Stimulated activated CD4-positive, alpha-beta T cell treated with anti-CD3 and anti-CD28 coated beads, Interleukin-1b, Interleukin-23, amount 100 ng/mL, for 1 hour (primary cell): ENCODE results near the gene WDR82.

ENCODE experiments used
- DNase-seq, 2 donors: peaks; one replicate each; pipeline ENCODE4 v3.0.0-alpha.2; 2020; ENCODE audit warnings: low read depth in 2 of 2

Gene WDR82

GRCh38 chr3:52308308-52308707 is 29.9 kb upstream of the WDR82 start:
- DNase-seq, result no peak

DNA sequence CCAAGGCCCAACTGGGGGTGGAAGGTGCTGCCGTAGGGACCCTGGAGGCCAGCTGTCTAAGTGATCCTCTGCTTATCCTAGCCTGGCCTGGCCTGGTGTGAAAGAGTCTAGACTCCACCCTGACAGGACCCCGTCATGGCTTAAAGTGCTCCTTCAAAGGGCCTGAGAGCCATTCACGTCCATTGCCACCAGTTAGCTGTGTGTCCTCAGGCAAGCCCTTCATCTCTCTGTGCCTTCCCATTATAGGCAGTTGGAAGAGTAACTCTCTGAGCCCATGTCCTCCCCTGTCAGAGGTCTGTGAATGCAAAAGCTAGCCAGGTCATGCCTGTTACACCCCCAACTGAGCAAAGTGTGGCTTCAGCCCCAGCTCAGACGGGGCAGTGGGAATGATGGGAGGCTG is 28.5 kb upstream of the WDR82 start:
- no peak for DNase-seq

- DNase-seq, result no peak
These were observed 27.5 kb upstream of the WDR82 start for GRCh38 chr3:52305926-52306325.

DNA sequence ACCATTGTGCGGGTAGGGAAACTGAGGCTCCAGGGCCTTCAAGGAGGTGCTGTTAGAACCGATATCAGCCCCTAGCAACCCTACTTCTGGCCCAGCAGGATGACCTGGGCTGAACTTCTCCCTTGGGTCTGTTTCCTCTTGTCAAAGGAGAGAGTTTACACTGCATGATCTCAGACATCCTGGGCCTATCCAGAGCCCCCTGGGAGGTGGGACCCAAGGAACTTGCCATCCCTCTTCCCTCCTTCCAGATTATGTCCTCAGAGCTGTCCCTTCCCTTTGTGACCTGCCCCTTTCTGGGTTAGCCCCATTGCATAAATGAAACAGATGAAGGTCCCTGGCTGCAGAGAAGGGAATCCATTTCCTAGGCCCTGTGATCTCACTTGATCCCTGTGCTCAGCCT is 25.4 kb upstream of the WDR82 start:
- no peak for DNase-seq

DNA sequence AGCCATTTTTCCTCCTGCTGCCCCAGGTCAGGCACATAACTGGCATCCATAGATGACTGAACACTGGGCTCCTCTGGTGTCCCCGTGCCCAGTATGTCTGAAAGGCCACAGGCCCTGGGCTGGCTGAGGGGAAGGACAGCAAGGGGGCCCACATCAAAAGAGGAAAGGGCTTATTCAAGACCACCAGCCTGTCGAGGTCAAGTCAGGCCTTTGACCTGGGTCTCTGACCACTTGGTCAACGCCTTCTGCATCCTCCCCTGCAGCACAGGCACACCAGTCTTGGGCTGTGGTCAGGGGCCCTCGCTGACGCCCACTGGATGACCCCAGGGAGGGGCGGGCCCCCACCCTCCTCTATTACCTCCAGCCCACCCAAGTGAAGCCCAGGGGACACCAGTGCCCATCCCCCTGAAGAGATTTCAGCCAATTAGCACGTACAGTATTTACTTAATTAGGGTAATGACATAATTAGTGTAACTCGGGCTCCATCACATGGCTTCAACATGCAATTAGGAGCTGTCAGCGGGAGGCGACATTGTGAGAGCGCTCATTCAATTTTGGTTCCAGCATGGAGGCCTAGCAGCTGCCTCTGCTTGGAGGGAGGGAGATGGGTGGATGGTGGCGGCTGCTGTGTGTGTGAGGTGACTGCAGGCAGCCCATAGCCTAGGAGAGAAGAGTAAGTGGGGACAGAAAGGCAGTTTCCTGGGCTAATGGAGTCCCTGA is 24.1 kb upstream of the WDR82 start:
- DNase-seq, result no peak

GRCh38 chr3:52299879-52300611 is 21.6 kb upstream of the WDR82 start:
- no peak for DNase-seq

DNA sequence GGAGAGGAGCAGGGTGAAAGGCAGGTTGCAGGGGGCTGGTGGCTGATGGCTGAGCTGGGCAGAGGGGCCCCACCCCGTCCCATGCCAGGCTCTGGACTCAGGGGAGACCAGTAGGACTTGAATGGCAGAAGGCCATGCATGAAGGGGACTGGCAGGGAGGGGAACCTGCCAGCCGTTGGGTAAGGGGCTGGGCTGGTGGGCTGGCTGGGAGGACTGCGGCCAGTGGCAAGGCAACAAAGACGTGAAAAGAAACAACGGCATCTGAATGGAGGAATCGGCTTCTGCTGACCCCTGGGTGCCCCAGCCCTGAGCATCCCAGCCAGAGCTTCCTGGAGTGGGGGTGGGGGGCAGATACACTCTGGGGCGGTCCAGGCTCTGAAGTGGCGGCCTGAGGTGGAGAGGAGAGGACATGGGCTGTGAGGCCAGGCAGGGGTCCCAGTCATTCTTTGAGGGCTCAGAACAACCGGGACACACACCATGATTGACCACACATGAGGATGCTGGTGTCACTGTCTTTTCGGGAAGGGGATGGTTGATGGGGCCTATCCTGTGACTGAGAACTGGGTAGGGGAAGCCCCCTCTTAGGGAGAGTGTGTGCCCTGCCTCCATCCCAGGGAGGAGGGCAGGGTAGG is 20.9 kb upstream of the WDR82 start:
- DNase-seq, result no peak

- DNase-seq, result no peak
These were observed 20.0 kb upstream of the WDR82 start for GRCh38 chr3:52298149-52299098.

- DNase-seq, result no peak
These were observed 19.0 kb upstream of the WDR82 start for GRCh38 chr3:52297242-52298148.

- DNase-seq, result no peak
These were observed 17.3 kb upstream of the WDR82 start for GRCh38 chr3:52295671-52296208.

GRCh38 chr3:52294320-52295150 is 16.1 kb upstream of the WDR82 start:
- DNase-seq, result no peak

GRCh38 chr3:52293491-52294319 is 15.3 kb upstream of the WDR82 start:
- no peak for DNase-seq

- DNase-seq, result no peak
These were observed 14.0 kb upstream of the WDR82 start for GRCh38 chr3:52292247-52293065.

- DNase-seq, result no peak
These were observed 13.2 kb upstream of the WDR82 start for GRCh38 chr3:52291508-52292181.

DNA sequence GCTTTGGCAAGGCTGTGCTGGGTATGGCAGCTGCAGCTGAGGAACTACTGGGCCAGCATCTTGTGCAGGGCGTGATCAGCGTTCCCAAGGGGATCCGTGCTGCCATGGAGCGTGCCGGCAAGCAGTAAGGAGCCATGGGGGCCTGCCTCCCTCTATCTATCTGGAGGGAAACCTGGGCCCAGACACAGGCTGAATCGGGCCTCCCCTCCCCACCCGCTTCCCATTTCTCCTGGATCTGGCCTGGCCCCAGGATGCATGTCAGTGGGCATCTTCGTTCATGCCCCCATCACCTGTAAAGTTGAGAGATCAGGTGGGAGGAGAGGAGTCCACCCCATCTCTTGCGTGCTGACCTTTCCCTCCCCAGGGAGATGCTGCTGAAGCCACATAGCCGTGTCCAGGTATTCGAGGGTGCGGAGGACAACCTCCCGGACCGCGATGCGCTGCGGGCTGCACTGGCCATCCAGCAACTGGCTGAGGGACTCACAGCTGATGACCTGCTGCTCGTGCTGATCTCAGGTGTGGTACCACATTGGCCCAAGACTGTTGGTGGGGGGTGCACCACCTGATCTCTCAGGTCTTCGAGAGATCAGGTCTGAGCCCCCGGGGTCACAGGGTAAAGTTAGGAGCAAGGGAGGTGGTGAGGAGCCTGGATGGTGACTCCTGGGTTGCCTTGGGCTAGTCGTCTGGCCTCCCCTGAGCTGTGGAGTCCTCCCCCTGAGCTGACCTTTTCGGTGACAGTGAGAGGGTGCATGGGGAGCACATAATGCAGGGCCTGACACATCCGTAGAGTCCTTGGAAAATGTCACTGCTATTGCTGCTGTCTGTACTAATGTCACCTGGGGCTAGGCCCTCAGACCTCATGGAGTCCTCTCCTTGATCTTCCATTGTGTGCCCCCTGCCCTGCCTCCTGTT is 12.4 kb upstream of the WDR82 start:
- no peak for DNase-seq
